T follicular helper cell (primary cell): ENCODE measurements around the gene STX3.
"Not testable (repeated sequence)": the region's sequence is repeated elsewhere in the genome, so short reads cannot be mapped to it uniquely, and the experiment has no call there.

ENCODE experiments used
- DNase-seq: peaks from one replicate; pipeline ENCODE4 v3.0.0-alpha.2; 2020; ENCODE audit warnings: low read depth

Gene STX3

DNA sequence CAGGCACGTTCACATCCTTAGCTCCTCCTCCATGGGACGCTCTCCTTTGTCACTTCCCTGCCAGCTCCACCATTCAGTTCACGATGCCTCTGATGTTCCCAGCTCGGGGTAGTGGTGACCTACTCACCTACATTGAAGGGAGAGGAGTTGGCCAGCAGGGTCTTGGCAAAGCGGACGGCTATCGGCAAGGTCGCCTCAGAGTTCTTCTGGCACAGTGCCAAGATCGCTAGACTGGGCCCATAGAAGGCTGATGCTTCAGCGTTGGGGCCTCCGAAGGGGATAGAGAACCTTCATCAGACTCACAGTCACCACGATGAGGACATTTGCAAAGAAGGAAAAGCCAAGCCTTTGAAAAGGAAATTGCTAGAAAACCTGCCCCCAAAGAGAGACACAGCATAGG lies 87.1 kb downstream of the STX3 start:
- DNase-seq, result no peak

DNA sequence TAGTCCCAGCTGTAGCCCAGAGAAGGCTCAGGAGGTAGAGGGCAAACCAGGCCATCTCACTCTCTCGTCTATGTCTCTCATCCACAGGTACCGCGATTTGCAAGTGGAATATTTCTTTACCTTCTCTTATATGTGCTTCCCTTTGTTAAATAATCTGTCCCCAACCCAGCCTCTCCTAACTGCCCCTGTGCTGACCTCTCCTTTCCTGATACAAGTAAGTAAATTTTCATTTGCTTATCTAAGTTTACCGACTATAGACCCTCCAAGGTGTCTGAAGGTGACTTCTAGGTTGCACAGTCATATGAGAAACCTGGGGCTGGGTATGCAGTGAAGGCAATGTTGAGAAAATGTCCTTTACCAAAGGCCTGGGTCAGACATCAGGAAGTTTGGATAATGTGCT lies 90.2 kb downstream of the STX3 start, which contains the start of gene CBLIF:
Gene CBLIF, minus strand, starts transcription at position 101 of the 400 bp plus-strand sequence. Its CDS starts 46 bp downstream, at position 55.
- no peak for DNase-seq

DNA sequence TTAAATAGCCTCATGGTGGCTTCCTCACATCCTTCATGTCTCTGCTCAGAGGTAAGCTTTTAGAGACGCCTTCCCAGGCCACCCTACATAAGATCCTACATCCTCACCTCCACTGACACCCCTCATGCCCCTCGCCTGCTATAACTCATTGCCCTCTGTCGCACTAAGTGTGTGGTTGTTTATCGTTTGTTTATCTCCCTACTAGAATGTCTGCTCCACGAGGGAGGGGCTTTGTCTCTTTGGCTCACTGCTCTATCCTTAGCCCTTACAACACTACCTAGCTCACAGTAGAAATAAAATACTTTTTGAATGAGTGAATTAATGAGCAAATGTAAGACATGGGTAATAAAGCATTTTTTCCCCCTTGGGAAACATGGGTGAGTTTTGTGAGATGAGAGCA lies 91.4 kb downstream of the STX3 start:
- no peak for DNase-seq

DNA sequence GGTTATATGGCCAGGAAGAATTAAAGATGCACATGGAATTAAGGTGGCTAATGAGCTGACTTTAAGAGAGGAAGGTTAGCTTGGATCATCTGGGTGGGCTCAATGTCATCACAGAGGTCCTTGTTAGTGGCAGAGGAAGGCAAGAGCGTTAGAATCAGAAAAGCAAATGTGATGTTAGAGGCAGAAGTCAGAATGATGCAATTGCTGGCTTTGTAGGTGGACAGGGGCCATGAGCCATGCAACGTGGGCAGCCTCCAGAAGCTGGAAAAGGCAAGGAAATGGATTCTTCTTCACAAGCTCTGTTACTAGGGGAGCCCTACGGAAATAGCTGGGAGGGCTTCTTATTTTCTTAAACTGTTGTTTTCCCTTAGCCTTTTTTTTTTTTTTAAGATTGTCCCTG lies 92.5 kb downstream of the STX3 start:
- no peak for DNase-seq

DNA sequence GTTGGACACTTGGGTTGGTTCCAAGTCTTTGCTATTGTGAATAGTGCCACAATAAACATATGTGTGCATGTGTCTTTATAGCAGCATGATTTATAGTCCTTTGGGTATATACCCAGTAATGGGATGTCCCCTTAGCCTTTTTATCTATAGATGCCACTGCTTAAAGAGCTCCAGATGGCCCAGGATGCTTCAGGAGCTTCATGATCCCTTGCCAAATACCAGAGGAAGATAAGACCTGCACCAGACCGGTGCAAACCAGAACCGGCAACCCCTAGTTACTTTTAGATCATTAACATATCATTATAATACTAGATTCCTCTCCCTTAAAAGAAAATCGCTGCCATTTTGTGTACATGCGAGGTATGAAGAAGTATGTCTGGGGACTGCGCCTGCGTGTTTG lies 93.3 kb downstream of the STX3 start:
- DNase-seq, result not testable (repeated sequence)

DNA sequence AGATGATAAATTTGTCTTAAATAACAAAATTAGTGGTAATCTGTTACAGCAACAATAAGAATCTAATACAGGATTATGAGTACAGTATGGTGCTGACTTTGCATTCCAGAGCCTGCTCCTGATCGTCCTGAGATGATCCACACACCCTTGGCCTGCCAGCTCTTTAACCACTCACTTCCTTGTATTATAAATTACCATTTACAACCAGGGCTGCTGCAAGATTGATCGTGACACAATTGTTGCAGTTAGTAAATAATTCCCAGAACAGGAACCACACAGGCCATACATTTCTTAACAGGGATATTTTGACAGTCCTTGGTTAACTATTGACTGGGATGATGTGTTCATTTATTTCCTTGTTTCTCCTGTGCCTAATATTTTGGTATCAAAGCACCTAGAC lies 94.0 kb downstream of the STX3 start:
- no peak for DNase-seq

DNA sequence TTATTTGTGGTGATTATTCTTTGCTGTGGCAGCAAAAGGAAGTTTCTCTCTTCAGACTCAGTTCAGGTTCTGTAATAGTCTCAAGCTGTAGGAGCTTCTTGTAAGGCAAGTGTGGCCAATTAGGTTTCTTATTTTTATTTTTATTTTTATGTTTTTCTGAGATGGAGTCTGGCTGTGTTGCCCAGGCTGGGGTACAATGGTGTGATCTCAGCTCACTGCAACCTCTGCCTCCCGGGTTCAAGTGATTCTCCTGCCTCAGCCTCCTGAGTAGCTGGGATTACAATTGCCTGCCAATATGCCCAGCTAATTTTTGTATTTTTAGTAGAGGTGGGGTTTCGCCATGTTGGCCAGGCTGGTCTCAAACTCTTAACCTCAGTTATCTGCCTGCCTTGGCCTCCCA lies 94.4 kb downstream of the STX3 start:
- DNase-seq, result not testable (repeated sequence)

DNA sequence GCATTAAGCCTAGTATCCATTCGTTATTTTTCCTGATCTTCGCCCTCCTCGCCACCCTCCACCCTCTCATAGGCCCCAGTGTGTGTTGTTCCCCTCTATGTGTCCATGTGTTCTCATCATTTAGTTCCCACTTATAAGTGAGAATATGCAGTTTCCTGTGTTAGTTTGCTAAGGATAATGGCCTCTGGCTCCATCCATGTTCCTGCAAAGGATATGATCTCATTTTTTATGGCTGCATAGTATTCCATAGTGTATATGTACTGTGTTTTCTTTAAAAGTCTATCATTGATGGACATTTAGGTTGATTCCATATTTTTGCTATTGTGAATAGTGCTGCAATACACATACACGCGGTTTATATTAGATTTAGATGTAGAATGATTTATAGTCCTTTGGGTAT lies 96.2 kb downstream of the STX3 start:
- not testable (repeated sequence) for DNase-seq

DNA sequence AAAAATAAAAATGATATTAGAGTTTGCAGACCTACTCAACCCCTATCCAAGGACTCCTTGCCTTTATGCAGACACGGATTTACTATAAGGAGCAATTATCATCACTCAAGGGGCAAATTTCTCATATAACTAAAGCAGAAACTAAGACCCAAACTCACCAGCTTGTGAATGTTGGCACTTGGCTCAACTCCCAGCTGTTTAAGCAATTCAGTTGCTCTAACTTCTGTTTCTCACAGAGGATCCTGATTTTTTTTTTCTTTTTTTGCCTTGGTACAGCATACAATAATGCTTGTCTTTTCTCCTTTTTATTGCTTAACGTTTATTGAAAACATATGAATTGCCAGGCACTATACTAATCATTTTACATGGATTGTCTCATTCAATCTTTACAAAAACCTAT lies 99.7 kb downstream of the STX3 start:
- no peak for DNase-seq
